ENCODE results near the gene FAF1.

Gene FAF1

GRCh38 chr1:50526431-50526830 is 433.6 kb downstream of the FAF1 start:
- no peak for TF ChIP-seq CTCF (IDR thresholded peaks at IDR 0.05; ENCODE audit: extremely low read depth, missing control alignments)

GRCh38 chr1:50523548-50523947 is 436.5 kb downstream of the FAF1 start:
- DNase-seq (ENCODE audit: low spot score): no peak

More at GRCh38 chr1:50526431-50526830, 433.6 kb downstream of the FAF1 start:
- DNase-seq (ENCODE audit: low spot score): no peak

GRCh38 chr1:50522691-50523342 is 437.2 kb downstream of the FAF1 start:
- DNase-seq (ENCODE audit: low spot score): no peak
- TF ChIP-seq CTCF (IDR thresholded peaks at IDR 0.05; ENCODE audit: extremely low read depth, missing control alignments): no peak

More at GRCh38 chr1:50523548-50523947, 436.5 kb downstream of the FAF1 start:
- TF ChIP-seq CTCF (IDR thresholded peaks at IDR 0.05; ENCODE audit: extremely low read depth, missing control alignments): no peak

- DNase-seq (ENCODE audit: low spot score): no peak
Observed at GRCh38 chr1:50521703-50522102, 438.4 kb downstream of the FAF1 start.

GRCh38 chr1:50517488-50517887 is 442.6 kb downstream of the FAF1 start:
- no peak for TF ChIP-seq CTCF (IDR thresholded peaks at IDR 0.05; ENCODE audit: extremely low read depth, missing control alignments)
- no peak for DNase-seq (ENCODE audit: low spot score)

More at GRCh38 chr1:50521703-50522102, 438.4 kb downstream of the FAF1 start:
- no peak for TF ChIP-seq CTCF (IDR thresholded peaks at IDR 0.05; ENCODE audit: extremely low read depth, missing control alignments)

GRCh38 chr1:50516056-50516455 is 444.0 kb downstream of the FAF1 start:
- TF ChIP-seq CTCF (IDR thresholded peaks at IDR 0.05; ENCODE audit: extremely low read depth, missing control alignments): no peak
- DNase-seq (ENCODE audit: low spot score): no peak

- TF ChIP-seq CTCF (IDR thresholded peaks at IDR 0.05; ENCODE audit: extremely low read depth, missing control alignments): no peak
- no peak for DNase-seq (ENCODE audit: low spot score)
Observed at GRCh38 chr1:50508040-50508586, 452.0 kb downstream of the FAF1 start.

Data from GM20000 (cell line).